ENCODE results near the gene PEX14.
A peak's percentile ranks its signal among the peaks of the same experiment; 100 is the strongest.
"Not testable (repeated sequence)": the region's sequence is repeated elsewhere in the genome, so short reads cannot be mapped to it uniquely, and the experiment has no call there.

DNA sequence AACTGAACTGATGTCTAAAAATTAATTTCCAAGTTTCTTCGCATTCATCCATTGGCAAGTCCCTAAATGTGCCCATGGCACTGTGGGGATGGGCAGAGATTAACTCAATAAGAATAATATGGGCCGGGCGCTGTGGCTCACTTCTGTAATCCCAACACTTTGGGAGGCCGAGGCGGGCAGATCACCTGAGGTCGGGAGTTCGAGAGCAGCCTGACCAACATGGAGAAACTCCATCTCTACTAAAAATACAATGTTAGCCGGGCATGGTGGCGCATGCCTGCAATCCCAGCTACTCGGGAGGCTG is 489 bp upstream of the PEX14 start:
- TF ChIP-seq, protein P1, sequence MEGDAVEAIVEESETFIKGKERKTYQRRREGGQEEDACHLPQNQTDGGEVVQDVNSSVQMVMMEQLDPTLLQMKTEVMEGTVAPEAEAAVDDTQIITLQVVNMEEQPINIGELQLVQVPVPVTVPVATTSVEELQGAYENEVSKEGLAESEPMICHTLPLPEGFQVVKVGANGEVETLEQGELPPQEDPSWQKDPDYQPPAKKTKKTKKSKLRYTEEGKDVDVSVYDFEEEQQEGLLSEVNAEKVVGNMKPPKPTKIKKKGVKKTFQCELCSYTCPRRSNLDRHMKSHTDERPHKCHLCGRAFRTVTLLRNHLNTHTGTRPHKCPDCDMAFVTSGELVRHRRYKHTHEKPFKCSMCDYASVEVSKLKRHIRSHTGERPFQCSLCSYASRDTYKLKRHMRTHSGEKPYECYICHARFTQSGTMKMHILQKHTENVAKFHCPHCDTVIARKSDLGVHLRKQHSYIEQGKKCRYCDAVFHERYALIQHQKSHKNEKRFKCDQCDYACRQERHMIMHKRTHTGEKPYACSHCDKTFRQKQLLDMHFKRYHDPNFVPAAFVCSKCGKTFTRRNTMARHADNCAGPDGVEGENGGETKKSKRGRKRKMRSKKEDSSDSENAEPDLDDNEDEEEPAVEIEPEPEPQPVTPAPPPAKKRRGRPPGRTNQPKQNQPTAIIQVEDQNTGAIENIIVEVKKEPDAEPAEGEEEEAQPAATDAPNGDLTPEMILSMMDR (IDR thresholded peaks at IDR 0.05 in 2 of 3, conservative IDR thresholded peaks at IDR 0.05 in 1 of 3; ENCODE audit: borderline replicate concordance in 1 of 3, insufficient read depth in 1 of 3, low read depth in 2 of 3, low read length in 2 of 3): not testable (repeated sequence)
- TF ChIP-seq EZH2 (IDR thresholded peaks at IDR 0.05); POLR2A (IDR thresholded peaks at IDR 0.05; ENCODE audit: borderline replicate concordance, extremely low read depth, insufficient read depth, insufficient read length); TCF7L2 (IDR thresholded peaks at IDR 0.05; ENCODE audit: borderline replicate concordance, extremely low read depth, insufficient read depth, insufficient read length); YY1 (IDR thresholded peaks at IDR 0.05; ENCODE audit: extremely low read depth, insufficient replicate concordance, low read depth, low read length); FOSL1 (IDR thresholded peaks at IDR 0.05; ENCODE audit: low read depth); CEBPB (IDR thresholded peaks at IDR 0.05; ENCODE audit: low read depth): not testable (repeated sequence)
- TF ChIP-seq, protein P2, sequence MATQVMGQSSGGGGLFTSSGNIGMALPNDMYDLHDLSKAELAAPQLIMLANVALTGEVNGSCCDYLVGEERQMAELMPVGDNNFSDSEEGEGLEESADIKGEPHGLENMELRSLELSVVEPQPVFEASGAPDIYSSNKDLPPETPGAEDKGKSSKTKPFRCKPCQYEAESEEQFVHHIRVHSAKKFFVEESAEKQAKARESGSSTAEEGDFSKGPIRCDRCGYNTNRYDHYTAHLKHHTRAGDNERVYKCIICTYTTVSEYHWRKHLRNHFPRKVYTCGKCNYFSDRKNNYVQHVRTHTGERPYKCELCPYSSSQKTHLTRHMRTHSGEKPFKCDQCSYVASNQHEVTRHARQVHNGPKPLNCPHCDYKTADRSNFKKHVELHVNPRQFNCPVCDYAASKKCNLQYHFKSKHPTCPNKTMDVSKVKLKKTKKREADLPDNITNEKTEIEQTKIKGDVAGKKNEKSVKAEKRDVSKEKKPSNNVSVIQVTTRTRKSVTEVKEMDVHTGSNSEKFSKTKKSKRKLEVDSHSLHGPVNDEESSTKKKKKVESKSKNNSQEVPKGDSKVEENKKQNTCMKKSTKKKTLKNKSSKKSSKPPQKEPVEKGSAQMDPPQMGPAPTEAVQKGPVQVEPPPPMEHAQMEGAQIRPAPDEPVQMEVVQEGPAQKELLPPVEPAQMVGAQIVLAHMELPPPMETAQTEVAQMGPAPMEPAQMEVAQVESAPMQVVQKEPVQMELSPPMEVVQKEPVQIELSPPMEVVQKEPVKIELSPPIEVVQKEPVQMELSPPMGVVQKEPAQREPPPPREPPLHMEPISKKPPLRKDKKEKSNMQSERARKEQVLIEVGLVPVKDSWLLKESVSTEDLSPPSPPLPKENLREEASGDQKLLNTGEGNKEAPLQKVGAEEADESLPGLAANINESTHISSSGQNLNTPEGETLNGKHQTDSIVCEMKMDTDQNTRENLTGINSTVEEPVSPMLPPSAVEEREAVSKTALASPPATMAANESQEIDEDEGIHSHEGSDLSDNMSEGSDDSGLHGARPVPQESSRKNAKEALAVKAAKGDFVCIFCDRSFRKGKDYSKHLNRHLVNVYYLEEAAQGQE (IDR thresholded peaks at IDR 0.05; ENCODE audit: low read depth): not testable (repeated sequence)
- TF ChIP-seq, protein P3, sequence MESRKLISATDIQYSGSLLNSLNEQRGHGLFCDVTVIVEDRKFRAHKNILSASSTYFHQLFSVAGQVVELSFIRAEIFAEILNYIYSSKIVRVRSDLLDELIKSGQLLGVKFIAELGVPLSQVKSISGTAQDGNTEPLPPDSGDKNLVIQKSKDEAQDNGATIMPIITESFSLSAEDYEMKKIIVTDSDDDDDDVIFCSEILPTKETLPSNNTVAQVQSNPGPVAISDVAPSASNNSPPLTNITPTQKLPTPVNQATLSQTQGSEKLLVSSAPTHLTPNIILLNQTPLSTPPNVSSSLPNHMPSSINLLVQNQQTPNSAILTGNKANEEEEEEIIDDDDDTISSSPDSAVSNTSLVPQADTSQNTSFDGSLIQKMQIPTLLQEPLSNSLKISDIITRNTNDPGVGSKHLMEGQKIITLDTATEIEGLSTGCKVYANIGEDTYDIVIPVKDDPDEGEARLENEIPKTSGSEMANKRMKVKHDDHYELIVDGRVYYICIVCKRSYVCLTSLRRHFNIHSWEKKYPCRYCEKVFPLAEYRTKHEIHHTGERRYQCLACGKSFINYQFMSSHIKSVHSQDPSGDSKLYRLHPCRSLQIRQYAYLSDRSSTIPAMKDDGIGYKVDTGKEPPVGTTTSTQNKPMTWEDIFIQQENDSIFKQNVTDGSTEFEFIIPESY (IDR thresholded peaks at IDR 0.05; ENCODE audit: extremely low read depth, insufficient replicate concordance, low read length): not testable (repeated sequence)
- TF ChIP-seq, protein P4, sequence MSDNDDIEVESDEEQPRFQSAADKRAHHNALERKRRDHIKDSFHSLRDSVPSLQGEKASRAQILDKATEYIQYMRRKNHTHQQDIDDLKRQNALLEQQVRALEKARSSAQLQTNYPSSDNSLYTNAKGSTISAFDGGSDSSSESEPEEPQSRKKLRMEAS (IDR thresholded peaks at IDR 0.05): not testable (repeated sequence)
- TF ChIP-seq SIN3A (IDR thresholded peaks at IDR 0.05; ENCODE audit: low read depth): 0 out of 2 replicates have a peak, but pooled peaks have one; percentile 11
